GM23248 (cell line): ENCODE measurements around the gene ZFP92. TPM values are rescaled to one million over a fixed set of nuclear protein-coding genes. Genes with fewer than 3 reads are reported as not detected.
A peak's percentile ranks its signal among the peaks of the same experiment; 100 is the strongest.

Experiments
- DNase-seq: peaks from one replicate; pipeline ENCODE4 v3.0.0-alpha.2; 2015
- H2AFZ ChIP-seq: fragments of 200-600 bp; sonication (generic); 2 replicates; pipeline ENCODE4 v1.6.1; 2016; ENCODE audit warnings: antibody characterized with exemption
- H3F3A ChIP-seq: fragments of 200-600 bp; sonication (generic); 2 replicates; pipeline ENCODE4 v1.6.1; 2016; ENCODE audit warnings: mild to moderate bottlenecking, antibody characterized with exemption, mixed run types; ENCODE audit not compliant: insufficient read depth
- H3K27ac ChIP-seq: fragments of 200-600 bp; sonication (generic); 2 replicates; pipeline ENCODE4 v1.5.1; 2016; ENCODE audit warnings: mild to moderate bottlenecking
- H3K27me3 ChIP-seq: fragments of 200-600 bp; sonication (generic); replicated peaks from 2 replicates; pipeline ENCODE4 v1.6.1; 2016; ENCODE audit warnings: mild to moderate bottlenecking; ENCODE audit not compliant: insufficient read depth
- H3K36me3 ChIP-seq: fragments of 200-600 bp; sonication (generic); 2 replicates; pipeline ENCODE4 v1.6.1; 2016; ENCODE audit warnings: low read depth, mild to moderate bottlenecking
- H3K4me1 ChIP-seq: fragments of 200-600 bp; sonication (generic); 2 replicates; pipeline ENCODE4 v1.6.1; 2016; ENCODE audit warnings: mild to moderate bottlenecking; ENCODE audit not compliant: insufficient read depth
- H3K4me2 ChIP-seq: fragments of 200-600 bp; sonication (generic); one replicate; pipeline ENCODE4 v1.6.1; 2016; ENCODE audit warnings: mild to moderate bottlenecking; ENCODE audit not compliant: unreplicated experiment
- H3K4me3 ChIP-seq: fragments of 200-600 bp; sonication (generic); 2 replicates; pipeline ENCODE4 v1.5.1; 2016; ENCODE audit warnings: mild to moderate bottlenecking
- H3K79me2 ChIP-seq: fragments of 200-600 bp; sonication (generic); 2 replicates; pipeline ENCODE4 v1.6.1; 2016; ENCODE audit warnings: mild to moderate bottlenecking; ENCODE audit not compliant: insufficient read depth
- H3K9ac ChIP-seq: fragments of 200-600 bp; sonication (generic); 2 replicates; pipeline ENCODE4 v1.6.1; 2016; ENCODE audit warnings: mild to moderate bottlenecking
- H3K9me2 ChIP-seq: fragments of 200-600 bp; sonication (generic); 2 replicates; pipeline ENCODE4 v1.6.1; 2016; ENCODE audit warnings: mixed run types, mild to moderate bottlenecking, moderate library complexity; ENCODE audit not compliant: insufficient read depth
- H3K9me3 ChIP-seq: fragments of 200-600 bp; sonication (generic); one replicate; pipeline ENCODE4 v1.6.1; 2017; ENCODE audit warnings: low read depth
- H4K20me1 ChIP-seq: fragments of 200-600 bp; sonication (generic); 2 replicates; pipeline ENCODE4 v1.6.0; 2016; ENCODE audit not compliant: insufficient read depth
- EZH2 ChIP-seq: fragments of 200-600 bp; sonication (generic); IDR thresholded peaks from 2 replicates; pipeline ENCODE4 v1.6.1; 2018; ENCODE audit warnings: antibody characterized with exemption, mild to moderate bottlenecking; ENCODE audit not compliant: insufficient read depth, poor library complexity, severe bottlenecking
- EZH2phosphoT487 ChIP-seq: fragments of 200-600 bp; sonication (generic); IDR thresholded peaks from 2 replicates; pipeline ENCODE4 v1.6.1; 2018; ENCODE audit warnings: antibody characterized with exemption, moderate library complexity, mild to moderate bottlenecking, low read depth; ENCODE audit not compliant: insufficient read depth
- WGBS, 2 experiments: methylation state at CpG; one replicate each; pipeline ENCODE4 v1.1.6; 2015 to 2017; ENCODE audit warnings: low lambda C conversion rate in 2 of 2, low coverage in 1 of 2; ENCODE audit errors: missing lambda C conversion rate in 2 of 2; 5-methylcytosine and 5-hydroxymethylcytosine counted together
- in situ Hi-C: fragments of 300-500 bp; cut with MboI; formaldehyde crosslinking; loops from 2 replicates; pipeline ENCODE4 v1.15.0; 2020
- polyA plus RNA-seq: library from polyadenylated mRNA; unstranded; fragments of >200 nt; fragmentation: Nextera tagmentation; extraction: Ambion mirVana; gene quantifications from 2 replicates; pipeline ENCODE4 v1.2.1, GENCODE V29; 2016
- total RNA-seq: library from RNA; depleted of rRNA; stranded (reverse); fragments of >200 nt; shearing (Covaris generic); gene quantifications from 2 replicates; pipeline ENCODE4 v1.2.3, GENCODE V29; 2014

The ZFP92 gene
- total and polyA plus RNA-seq, 2 experiments from 2014 or later = 0.11 TPM; not detected in 1

- H3K4me2 ChIP-seq = no peak overlapping the region
- no peak overlapping the region for H3K4me3 ChIP-seq
- no peak overlapping the region for H3K27ac ChIP-seq
- no peaks in the 10 kb centered on the region for H3K9me3 ChIP-seq
- H3K36me3 ChIP-seq = no peaks in the 10 kb centered on the region
- no peaks in the 10 kb centered on the region for H3K27me3 ChIP-seq
- H3K4me1 ChIP-seq = no peaks in the 10 kb centered on the region
- TF ChIP-seq EZH2phosphoT487 (no peak), EZH2 (no peak)
- no peak overlapping the region for H3K9ac ChIP-seq
- H3K9me2 ChIP-seq = no peaks in the 10 kb centered on the region
- no peak for DNase-seq
- in situ Hi-C loops = loop anchor here (25.0 kb wide), 1 partner anchor 397 kb away; no protein-coding TSS in a partner anchor
- no peaks in the 10 kb centered on the region for H3F3A ChIP-seq
- H3K79me2 ChIP-seq = no peaks in the 10 kb centered on the region
- WGBS, 2 experiments = 73 to 87% methylated on average over 12 to 17 of the region's 17 CpGs
- no peaks in the 10 kb centered on the region for H4K20me1 ChIP-seq
- H2AFZ ChIP-seq = no peak overlapping the region
Observed at GRCh38 chrX:153433781-153434285, 22.6 kb downstream of the ZFP92 start.

GRCh38 chrX:153434801-153435200 lies 23.5 kb downstream of the ZFP92 start:
- H3K27me3 ChIP-seq = no peaks in the 10 kb centered on the region
- WGBS, 2 experiments = 58 to 66% methylated on average over 7 to 8 of the region's 8 CpGs
- no peak overlapping the region for H3K9ac ChIP-seq
- H3K79me2 ChIP-seq = no peaks in the 10 kb centered on the region
- TF ChIP-seq EZH2phosphoT487 (no peak), EZH2 (no peak)
- no peak for DNase-seq
- H3K4me2 ChIP-seq = no peak overlapping the region
- H3K9me2 ChIP-seq = no peaks in the 10 kb centered on the region
- H3K36me3 ChIP-seq = no peaks in the 10 kb centered on the region
- H2AFZ ChIP-seq = no peak overlapping the region
- no peak overlapping the region for H3K4me3 ChIP-seq
- no peaks in the 10 kb centered on the region for H3F3A ChIP-seq
- no peak overlapping the region for H3K27ac ChIP-seq
- in situ Hi-C loops = loop anchor here (25.0 kb wide), 1 partner anchor 398 kb away; no protein-coding TSS in a partner anchor
- no peaks in the 10 kb centered on the region for H3K9me3 ChIP-seq
- no peaks in the 10 kb centered on the region for H4K20me1 ChIP-seq
- H3K4me1 ChIP-seq = no peaks in the 10 kb centered on the region

GRCh38 chrX:153435845-153436244 lies 24.6 kb downstream of the ZFP92 start:
- Histone ChIP-seq H3K9me2 (no peaks in the 10 kb centered on the region), H3K4me1 (no peaks in the 10 kb centered on the region), H3K36me3 (no peaks in the 10 kb centered on the region), H3K27me3 (no peaks in the 10 kb centered on the region), H3K9ac (no peak overlapping the region), H2AFZ (no peak overlapping the region), H3K4me3 (no peak overlapping the region), H3K27ac (no peak overlapping the region), H4K20me1 (no peaks in the 10 kb centered on the region), H3F3A (no peaks in the 10 kb centered on the region), H3K4me2 (no peak overlapping the region), H3K79me2 (no peaks in the 10 kb centered on the region), H3K9me3 (no peaks in the 10 kb centered on the region)
- WGBS, 2 experiments = 13 to 33% methylated on average over 3 of the region's 3 CpGs
- in situ Hi-C loops = loop anchor here (25.0 kb wide), 1 partner anchor 399 kb away; no protein-coding TSS in a partner anchor
- DNase-seq = no peak
- TF ChIP-seq EZH2phosphoT487 (no peak), EZH2 (no peak)

GRCh38 chrX:153438532-153438931 lies 27.3 kb downstream of the ZFP92 start:
- Histone ChIP-seq H3K4me2 (no peak overlapping the region), H3K4me1 (no peaks in the 10 kb centered on the region), H4K20me1 (no peaks in the 10 kb centered on the region), H3K9ac (no peak overlapping the region), H2AFZ (no peak overlapping the region), H3K27me3 (no peaks in the 10 kb centered on the region), H3K9me3 (no peaks in the 10 kb centered on the region), H3K79me2 (no peaks in the 10 kb centered on the region), H3K36me3 (no peaks in the 10 kb centered on the region), H3F3A (no peaks in the 10 kb centered on the region), H3K9me2 (no peaks in the 10 kb centered on the region), H3K4me3 (no peak overlapping the region), H3K27ac (no peak overlapping the region)
- in situ Hi-C loops = loop anchor here (25.0 kb wide), 1 partner anchor 401 kb away; no protein-coding TSS in a partner anchor
- 1 to 2% methylated on average over 7 to 8 of the region's 8 CpGs for WGBS, 2 experiments
- no peak for TF ChIP-seq EZH2
- no peak for TF ChIP-seq EZH2phosphoT487
- DNase-seq = peak; percentile 49
